Cerebellar nuclear complex (tissue), 1 donor: ENCODE data around the gene PDGFRA.

Experiments used
- DNase-seq, 2 experiments: peaks; one replicate each; lab custom pipeline; 2025; lab: John Stamatoyannopoulos, UW

PDGFRA gene

DNA sequence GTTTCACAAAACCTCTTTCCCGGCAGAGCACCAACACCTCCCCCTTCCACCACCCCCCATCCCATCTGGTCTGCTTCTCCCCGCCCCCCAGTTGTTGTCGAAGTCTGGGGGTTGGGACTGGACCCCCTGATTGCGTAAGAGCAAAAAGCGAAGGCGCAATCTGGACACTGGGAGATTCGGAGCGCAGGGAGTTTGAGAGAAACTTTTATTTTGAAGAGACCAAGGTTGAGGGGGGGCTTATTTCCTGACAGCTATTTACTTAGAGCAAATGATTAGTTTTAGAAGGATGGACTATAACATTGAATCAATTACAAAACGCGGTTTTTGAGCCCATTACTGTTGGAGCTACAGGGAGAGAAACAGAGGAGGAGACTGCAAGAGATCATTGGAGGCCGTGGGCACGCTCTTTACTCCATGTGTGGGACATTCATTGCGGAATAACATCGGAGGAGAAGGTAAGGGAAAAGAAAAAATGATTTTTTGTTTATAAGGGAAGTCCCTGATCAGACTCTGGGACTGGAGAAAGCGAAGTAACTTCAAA is at the start of gene PDGFRA:
TSS of gene PDGFRA (plus strand) at position 333 of the 541 bp plus-strand sequence. CDS start 29,476 bp downstream, outside the sequence.
- DNase-seq, result no peak

DNA sequence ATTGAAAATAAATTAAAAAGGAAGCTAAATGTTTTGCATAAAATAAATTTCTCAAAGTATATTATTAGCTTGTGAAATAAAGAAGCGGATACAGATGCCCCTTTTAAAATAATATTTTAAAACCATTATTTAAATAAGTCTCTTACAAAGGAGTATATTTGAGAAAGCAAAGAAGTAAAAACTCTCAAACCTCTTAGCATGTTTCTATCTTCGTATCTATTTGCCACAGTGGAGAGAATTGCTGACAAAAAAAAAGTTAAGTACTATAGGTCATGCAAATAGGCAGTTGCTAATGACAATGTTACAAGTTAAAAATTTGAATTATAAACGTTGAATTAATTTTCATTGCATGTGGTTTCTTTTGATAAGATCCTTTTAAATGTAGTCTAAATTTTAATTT is 44.5 kb upstream of the PDGFRA start:
- no peak for DNase-seq

GRCh38 chr4:54185044-54185780 is 43.9 kb upstream of the PDGFRA start:
- DNase-seq, result no peak

DNA sequence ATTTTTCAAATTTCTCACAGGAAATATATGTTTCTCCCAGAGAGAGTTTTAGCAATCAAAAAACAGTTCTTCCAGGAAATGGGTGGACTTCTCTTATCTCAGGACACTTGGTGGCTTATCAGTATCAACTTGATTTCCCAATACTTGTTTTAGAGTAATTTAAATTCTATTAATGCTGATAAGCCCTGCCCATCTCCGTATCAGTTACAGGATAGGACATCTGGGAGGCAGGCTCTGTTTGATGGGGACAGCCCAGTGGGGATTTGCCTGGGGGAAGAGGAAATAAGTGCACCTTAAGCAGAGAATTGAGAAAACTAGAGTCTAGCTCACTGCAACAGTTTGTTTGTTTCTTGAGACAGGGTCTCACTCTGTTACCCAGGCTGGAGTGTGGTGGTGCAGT is 43.2 kb upstream of the PDGFRA start:
- no peak for DNase-seq

- no peak for DNase-seq
These were observed 42.7 kb upstream of the PDGFRA start for GRCh38 chr4:54186371-54186770.

GRCh38 chr4:54187148-54187547 is 41.9 kb upstream of the PDGFRA start:
- no peak for DNase-seq

DNA sequence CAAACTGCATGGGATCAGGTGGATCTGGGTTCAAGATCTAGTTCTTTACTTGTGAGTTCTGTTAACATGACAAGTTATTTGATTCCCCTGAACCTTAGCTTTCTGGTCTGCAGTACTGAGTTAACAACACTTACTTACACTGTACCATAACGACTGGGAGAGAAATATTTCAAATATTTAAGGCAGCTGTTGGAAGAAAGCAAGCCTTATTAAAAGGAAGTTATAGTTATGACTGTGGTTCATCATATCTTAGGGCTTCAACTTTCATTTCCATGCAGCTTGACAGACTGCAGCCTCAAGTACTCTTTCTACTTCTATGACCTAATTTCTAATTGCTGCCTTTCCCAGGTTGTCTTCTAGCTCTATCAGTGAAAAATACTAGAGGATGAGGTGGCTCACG is 40.0 kb upstream of the PDGFRA start:
- DNase-seq, result no peak

GRCh38 chr4:54192811-54193210 is 36.3 kb upstream of the PDGFRA start:
- DNase-seq, result no peak

DNA sequence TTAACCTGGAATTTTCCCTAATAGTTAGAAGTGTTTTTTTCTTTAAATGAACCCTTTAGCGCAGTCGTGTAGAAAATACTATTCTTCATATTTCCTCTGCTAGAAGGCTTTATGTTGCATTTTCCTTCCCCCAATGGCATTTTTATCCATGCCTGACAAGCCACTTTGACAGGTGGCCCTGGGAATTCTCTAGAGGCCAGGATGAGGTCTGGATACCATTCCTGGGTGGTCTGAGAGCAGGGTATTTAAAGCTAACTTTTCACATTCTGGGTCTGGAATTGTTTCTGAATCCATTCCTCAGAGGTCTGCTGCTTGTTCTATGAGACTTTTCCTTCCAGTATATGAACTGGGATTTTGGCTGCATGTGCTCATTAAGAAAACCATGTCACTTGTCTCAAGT is 31.2 kb upstream of the PDGFRA start:
- no peak for DNase-seq

- DNase-seq, result no peak
These were observed 29.2 kb upstream of the PDGFRA start for GRCh38 chr4:54199919-54200318.

GRCh38 chr4:54209617-54210016 is 19.5 kb upstream of the PDGFRA start:
- DNase-seq, result no peak

DNA sequence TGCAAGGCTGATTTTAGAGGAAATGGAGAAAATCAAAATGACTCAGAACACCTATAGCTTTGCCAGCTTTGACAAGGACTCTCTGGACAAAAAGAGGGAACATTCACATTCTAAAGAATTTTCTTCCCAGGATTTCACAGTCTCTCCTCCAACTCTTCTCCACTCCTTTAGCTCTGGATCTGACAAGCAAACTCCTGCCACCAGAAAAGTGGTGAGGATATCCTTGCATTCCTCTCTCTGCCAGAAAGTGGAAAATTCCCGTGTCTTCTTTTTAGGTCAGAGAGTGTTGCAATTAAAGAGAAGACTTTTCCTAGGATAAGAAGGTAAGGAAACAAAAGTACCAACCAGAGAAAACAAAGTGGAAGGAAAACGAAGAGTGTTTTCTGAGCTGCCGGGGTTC is 16.1 kb upstream of the PDGFRA start:
- DNase-seq, result no peak

DNA sequence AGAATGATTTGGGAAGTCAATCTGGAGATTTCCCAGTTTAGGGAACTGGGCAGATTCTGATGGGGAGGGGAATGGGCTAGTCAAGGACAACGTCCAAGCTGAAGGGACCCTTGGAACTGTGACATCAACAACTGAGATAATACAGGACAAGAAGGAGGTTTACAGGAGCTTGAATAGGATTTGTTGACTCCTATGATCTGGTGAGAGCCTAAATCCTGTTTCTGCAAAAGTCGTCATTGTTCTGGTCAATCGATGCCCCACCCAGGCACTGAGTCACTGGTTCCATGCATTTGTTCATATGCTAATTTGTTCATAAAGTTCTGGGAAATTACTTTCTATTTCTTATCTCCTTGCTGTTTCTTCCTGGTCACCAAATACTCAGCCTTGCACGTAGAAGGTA is 15.3 kb upstream of the PDGFRA start:
- no peak for DNase-seq

DNA sequence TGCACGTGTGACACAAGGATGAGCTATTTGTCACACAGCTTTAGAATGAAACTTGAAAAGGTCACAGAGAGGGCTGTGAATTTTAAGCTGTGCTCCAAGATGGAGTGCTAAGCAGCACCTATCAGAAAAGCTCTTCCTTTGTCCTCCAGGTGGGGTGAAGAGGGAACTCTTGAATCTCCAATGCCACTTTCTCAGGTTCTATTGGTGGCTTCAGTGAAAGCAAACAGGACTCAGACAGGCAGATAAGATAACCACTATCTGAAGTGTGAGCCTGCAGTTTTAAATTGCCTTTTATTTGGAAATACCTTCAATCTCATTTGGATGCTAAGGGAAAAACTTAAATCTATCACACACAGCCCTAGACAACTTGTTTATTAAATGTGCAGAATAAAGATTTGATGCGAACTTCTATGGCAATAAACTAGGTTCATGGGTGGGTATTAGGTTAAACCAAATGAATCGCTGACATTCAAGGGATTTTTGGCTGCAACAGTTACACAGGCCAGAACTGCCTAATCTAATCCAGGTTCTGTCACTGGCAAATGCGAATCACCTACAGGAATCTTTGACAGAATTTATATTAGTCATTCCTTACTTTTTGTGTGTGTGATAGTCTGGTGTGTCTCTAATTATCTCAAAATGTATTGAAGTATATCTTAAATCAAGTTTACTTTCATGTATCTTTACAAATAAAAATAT is 13.6 kb upstream of the PDGFRA start:
- no peak for DNase-seq

GRCh38 chr4:54217642-54218495 is 11.2 kb upstream of the PDGFRA start:
- DNase-seq, result peak in 1 of 2 experiments; percentile 10

GRCh38 chr4:54218736-54219135 is 10.4 kb upstream of the PDGFRA start:
- no peak for DNase-seq

DNA sequence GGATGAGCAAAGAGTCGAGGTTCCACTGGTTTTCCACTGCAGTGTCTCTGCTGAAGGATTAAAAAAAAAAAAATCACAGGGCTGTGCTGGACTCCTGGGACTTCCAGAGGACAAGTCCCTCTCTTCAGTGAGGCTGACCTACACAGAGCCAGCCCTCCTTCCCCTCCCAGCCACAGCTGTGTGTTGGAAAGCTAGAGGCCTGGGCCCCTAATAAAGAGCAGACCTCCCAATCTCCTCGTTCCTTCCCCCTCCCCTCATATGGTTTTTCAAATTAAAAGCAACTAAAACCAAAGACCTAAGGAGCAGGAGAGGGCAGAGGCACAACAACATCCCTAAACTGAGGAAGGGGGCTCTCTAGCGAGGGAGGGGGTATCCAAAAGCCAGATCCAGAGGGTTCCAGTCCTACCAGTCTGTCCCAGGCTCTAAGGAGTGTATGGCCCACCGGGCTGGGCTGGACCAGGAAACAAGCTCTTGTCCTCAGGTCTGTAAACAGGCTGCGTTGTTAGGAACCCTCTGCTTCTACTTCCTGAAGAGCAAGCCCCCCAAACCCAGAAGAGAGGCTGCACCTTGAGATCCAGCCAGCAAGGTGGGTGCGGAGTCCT is 4.0 kb upstream of the PDGFRA start:
- DNase-seq, result no peak

DNA sequence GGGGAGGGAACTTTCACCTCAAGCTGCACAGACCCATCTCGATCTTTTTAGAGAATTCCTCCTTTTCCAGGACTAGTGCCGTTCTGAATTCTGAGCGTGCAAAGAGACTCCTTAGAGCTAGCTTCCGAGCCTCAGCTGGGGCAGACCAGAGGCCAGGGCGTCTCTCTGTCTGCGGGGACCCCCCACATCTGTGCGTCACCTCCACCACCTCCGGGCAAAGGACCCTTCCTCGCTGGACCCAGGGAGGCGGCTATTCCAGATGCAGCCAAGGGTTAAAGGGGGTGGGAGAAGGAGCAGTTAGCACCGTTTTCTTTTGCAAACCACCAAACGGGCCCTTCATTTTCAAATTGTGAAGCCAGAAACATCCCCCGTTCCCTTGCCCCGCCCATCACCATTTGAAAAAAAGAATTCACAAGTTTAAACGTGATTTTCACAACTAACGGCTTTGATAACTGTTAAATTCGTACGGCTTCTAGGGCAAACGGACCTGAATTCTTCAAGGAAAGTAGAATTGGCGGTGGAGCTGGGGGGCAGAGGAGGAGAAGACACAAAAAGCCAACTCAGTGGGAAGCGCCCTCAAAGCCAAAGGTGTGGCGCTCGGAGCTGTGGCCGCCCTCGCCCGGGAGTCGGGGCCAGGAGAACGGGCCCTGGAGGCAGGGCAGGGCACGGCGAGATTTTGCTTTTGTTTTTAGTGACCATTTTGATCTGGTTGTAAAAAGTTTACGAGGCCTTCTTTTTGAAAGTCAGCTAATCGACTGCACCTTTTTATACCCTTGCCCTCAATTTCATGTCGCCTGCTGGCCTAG is 3.3 kb upstream of the PDGFRA start:
- no peak for DNase-seq

DNA sequence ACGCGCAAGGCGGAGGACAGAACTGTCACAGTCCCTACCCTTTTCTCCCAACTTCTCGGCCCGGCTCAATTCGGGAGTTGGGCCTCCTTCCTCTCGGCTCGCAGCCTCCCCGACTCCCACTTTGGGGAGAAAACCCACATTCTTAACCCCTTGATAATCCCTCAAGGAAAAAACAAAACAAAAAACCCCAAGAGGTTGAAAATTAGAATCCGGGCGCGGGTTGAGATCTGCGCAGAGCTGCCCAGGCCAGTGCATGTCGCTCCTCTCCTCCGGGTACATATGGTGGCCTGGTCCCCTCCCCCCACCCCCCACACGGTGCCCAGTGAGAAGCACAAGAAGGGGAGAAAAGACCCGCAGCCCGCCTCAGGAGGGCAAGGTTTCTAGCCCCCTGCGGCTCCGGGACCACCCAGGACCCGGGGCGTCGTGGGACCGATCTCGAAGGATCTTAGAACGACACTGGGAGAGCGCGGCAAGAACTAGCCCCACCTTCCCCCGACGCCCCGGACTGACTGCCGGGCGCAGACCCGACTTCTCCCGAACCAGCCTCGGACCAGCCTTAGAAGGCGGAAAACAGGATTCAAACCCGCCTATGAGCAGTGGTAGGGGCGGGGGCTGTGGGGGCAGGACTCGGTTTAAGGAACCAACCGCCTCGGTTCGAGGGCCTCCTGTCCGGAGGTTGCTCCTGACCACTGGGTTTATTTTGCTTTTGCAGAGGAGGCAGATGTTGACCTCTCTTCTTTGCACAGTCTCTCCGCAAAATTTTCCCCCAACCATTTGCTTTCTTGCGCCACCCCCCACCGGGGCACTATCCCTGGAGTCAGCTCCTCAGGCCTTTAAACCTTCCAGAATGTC is 2.5 kb upstream of the PDGFRA start:
- DNase-seq, result no peak
